GM04504 (cell line): ENCODE measurements around the gene CCDC63.

Experiments used
- DNase-seq: peaks from one replicate; pipeline ENCODE4 v3.0.0-alpha.2; 2012; ENCODE audit warnings: low read depth

CCDC63 gene

DNA sequence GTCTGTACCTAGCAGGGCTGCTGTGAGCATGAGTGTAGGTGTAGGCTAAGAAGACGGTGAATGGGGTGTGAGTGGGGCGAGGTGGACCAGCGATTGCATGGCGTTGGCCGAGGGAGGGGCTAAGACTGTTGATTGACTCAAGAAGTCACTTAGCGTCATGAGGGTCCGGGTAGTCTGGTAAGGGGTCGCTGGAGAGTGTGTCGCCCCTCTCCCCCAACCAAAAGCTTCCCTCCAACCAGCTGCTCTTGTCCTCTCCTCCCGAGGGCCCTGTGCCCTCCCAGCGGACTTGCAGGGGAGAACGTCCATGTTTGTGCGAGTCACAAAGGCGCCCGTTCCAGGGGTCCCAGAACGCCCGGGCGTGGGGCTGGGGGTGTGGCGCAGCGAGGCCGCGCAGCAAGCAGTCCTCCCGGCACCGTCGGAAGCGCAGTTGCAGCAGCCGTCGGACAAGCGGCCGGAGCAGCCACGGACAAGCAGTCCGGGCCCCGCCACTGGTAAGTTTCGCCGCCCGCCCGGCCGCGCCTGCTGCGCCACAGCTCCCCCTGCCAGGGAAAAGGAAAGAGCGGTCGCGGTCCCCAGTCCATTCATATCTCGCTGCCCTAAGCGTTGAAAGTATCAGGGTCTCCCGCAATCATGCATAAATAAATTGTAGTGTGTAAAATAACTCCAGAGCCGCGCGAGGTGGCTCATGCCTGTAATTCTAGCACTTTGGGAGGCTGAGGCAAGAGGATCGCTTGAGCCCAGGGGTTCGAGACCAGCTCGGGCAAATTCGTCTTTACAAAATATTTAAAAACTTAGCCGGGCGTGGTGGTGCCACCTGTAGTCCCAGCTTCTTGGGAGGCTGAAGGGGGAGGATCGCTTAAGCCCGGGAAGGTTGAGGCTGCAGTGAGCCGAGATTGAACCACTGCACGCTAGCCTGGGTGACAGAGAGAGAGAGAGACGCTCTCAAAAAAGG, at the start of gene CCDC63:
TSS of gene CCDC63 (plus strand) at position 373 of the 952 bp plus-strand sequence. CDS start 5,968 bp downstream, outside the sequence.
- DNase-seq: no peak

DNA sequence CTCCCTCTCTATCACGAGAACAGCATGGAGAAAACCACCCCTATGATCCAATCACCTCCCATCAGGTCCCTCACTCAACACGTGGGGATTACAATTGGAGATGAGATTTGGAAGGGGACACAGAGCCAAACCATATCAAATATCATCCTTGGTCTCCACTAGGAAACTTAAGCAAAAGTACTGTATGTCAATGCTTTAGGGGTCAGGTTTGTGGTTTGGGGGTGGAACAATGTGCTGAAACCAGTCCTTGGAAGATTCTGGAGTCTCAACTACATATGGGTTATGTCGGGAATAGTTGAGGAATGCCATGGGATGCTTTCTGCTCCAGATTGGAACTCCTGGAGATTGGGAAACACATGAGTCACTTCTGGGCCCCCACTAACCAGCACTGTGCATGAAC, 48.3 kb upstream of the CCDC63 start:
- no peak for DNase-seq

DNA sequence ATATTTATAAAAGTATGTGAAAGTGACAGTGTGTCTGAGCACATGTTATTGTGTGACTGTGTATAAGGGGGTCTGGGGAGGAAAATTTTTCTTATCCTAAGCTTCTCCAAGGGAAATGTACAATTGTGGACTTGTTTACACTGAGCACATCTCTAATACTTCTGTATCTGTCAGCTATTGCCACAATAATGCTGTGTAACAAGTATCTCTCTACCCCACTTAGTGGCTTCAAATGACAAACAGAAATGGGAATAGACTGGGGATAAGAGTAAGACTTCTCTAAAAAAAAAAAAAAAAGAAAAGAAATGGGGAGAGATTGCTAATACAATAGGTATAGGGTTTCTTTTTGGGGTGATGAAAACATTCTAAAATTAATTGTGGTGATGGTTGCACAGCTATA, 44.3 kb upstream of the CCDC63 start:
- DNase-seq: no peak

DNA sequence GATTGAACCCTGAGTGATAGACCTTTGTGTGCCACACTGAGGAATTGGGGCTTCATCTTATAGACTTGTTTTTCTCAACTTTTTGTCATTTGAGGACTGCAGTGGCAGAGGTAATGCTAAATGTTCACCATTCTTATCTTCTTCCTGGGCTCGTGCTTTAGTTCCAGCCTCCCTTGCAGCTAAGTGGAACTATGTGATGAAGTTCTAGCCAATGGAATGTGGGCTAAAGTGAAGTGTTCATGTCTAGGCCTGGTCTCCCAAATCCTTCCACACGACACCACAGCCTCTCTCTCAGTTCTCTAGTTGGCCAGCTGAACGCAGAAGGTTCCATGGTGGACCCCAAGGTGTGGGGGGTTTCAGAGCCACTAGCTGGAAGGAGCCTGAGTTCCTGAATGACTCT, 42.4 kb upstream of the CCDC63 start:
- no peak for DNase-seq

DNA sequence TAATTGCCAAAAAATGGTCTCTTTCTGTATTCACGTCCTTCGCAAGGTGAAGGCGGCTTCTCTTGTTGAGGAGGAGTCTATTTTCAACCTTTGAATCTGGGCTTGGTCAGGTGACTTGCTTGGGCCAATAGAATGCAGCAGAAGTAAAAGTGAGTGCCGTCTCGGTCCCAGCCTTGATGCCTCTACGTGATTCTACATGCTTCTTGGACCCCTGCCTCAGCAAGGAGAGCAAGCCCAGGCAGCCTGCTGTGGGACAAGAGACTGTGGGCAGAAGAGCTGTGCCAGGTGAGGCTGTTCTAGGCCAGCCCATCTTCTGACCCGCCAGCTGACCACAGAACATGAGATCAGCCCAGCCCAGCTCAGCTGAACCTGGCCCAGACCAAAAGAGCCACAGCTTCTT, 39.1 kb upstream of the CCDC63 start:
- DNase-seq: no peak

DNA sequence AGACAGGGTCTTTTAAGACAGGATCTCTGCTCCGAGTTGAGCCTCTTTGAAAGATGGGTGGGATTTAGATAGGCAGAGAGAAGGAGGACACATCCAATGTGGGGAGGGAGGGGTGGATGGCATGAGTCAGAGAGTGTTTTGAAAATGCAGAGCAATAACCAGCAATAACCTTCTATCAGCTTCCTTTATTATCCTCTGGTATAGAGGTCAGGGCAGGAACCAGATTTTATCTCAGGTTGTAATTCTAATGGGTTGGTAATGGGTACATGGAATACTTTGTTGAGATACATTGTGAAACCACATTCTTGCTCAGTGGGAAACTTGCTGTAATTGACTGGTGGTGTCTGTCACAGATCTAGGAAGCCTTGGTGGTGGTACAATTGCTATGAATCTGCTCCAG, 37.6 kb upstream of the CCDC63 start:
- DNase-seq: no peak

DNA sequence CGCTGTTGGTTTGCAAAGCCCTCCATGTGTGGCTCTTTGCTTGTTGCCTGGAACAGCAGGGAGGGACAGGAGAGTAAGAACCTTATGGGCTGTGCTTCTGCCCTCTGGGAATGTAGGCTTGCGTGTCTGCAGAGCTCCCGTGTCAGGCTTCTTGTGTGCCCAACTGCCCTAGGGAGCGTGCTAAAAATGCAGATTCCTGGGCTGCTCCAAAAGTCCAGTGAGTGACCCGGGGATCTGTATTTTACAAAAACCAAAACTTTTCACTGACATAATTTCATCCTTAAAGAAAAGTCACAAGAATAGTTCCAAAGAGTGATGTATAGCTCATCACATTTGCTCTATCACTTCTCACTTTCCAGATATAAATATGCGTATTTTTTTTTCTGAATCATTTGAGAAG, 34.8 kb upstream of the CCDC63 start:
- DNase-seq: no peak

DNA sequence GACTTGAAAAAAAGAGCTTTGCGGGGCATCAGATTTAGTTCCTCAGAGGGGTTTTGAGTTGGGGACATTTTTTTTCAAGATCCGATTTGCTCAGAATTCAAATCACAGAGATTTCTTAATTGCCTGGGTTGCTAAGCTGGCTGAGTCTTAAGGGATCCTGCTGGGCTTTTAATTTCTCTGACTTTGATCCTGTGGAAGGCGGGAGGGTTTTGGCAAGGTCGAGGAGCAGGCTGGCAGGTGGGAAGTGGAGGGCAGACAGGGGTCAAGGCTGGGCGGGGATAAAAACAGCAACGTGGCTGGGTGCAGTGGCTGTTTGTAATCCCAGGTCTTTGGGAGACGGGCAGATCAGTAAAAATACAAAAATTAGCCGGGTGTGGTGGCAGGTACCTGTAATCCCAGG, 33.5 kb upstream of the CCDC63 start:
- no peak for DNase-seq

DNA sequence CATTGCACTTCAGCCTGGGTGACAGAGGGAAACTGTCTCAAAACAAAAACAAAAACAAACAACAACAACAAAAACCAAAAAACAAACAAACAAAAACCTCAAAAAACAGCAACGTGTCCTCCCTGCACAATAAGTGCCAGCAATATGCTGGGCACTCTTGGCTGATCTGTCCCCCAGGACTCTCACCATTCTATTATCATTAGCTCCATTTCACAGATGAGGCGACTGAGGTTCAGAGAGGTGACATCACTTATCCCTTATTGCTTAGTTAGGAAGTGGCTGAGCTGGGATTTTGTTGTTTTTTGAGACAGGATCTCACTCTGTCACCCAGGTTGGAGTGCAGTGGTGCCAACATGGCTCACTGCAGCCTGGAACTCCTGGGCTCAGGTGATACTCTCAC, 33.0 kb upstream of the CCDC63 start:
- DNase-seq: no peak

DNA sequence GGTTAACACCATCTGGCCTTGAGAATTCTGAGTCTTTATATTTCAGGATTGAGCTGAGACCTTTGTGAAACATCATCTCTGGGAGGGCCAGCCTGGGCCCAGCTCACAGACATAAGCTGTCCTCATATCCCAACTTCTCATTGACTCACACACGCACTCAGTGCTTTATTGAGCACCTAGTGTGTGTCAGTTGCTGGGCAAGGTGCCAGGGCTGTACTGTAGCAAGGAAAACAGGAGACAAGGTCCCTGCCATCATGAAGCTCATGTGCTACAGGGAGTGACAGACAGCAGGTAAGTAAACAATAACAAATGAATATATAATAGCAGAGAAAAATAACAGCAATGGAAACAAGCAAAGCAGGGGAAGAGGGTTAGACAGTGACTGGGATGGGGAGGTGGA, 30.5 kb upstream of the CCDC63 start:
- DNase-seq: no peak

DNA sequence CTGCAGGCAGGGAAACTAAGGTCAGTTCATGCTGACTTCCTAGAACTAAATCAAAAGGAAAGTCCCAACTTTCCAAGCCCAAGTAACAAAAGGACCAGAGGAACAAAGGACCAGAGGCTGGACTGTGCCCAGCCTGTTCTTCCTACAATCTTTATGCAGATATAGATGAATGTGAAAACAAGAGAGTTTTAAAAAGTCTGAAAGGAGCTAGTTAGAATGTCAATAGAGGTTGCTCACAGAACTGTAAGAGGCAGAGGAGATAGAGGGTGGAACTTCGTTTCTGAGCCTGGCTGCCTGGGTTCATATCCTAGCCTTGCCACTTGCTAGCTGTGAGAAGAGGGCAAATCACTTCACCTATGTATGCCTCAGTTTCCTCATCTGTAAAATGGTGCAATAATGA, 30.0 kb upstream of the CCDC63 start:
- DNase-seq: no peak

DNA sequence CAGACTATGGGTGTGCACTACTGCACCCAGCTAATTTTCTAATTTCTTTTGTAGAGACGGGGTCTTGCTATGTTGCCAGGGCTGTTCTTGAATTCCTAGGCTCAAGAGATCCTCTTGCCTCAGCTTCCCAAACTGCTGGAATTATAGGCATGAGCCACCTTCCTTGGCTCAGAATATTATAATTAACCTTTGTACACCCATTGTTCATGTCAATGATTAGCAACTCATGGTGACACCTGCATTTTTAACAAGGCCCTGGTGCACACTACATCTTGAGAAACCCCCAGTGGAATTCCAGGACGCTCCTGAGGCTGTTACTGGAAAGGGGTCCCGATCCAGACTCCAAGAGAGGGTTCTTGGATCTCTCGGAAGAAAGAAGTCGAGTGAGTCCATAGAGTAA, 28.3 kb upstream of the CCDC63 start:
- DNase-seq: no peak

DNA sequence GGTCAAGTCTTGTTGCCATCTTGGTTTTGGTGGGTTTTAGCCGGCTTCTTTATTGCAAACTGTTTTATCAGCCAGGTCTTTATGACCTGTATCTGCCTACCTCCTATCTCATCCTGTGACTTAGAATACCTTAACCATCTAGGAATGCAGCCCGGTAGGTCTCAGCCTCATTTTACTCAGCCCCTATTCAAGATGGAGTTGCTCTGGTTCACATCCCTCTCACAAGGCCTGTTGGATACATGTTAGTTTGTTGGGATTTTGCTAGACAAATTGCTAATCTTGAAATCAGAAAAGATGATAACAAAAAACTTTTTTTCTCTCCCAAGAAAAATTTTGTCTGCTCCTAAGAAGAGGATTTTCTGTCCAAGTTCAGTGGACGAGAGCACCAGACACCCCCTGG, 27.6 kb upstream of the CCDC63 start:
- DNase-seq: no peak

DNA sequence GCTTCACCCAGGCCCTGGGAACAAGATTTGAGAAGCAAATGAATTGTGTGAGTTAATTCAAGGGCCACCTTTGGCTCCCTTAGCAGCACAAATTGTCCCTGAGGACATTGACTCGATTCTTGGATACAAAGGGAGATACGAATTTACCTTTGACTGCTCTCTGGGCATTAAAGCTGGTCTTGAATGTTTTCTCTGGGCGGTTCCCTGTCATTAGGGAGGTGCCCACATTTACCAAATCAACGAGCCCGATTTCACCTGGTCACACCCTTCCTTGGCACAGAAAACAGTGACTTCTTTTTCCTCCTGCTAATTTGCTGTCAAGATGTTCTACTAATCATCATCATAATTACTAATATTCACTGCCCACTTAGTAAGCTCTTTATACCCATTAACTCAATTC, 27.1 kb upstream of the CCDC63 start:
- DNase-seq: no peak

DNA sequence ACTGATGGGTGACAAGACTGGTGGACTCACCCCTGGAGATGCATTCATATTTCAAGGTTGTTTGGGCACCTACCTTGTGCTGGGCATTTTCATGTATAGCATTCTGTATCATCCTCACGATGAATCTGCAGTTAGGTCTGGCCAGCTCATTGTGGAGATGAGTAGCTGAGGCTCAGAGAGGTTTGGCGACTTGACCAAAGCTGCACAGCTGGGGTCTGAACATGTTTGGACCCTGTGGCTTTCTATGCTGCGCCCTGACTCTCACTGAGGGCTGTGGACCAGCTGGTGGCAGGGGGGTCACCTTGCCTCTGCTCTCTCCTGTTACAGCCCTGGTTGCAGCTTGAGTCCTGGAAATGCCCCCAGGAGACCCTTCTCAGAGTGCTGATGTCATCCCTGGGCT, 24.9 kb upstream of the CCDC63 start:
- DNase-seq: no peak

DNA sequence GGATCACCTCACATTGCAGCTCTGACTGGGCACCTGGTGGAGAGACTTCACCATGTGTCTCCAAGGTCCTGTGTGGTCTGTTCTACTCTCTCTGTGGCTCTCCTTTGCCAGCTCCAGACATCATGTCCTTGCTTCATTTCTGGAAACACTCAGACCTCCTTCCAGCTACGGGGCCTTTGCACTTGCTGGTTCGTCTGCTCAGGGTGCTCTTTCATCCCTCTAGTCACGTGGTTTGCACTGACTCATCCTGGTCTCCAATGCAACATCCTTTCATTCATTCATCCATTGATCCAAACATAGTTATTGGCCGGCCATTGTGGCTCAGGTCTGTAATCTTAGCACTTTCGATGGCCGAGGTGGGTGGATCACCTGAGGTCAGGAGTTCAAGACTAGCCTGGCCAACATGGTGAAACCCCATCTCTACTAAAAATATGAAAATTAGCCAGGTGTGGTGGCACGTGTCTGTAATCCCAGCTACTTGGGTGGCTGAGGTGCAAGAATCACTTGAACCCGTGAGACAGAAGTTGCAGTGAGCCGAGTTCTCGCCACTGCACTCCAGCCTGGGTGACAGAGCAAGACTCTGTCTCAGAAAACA, 23.9 kb upstream of the CCDC63 start:
- DNase-seq: no peak

DNA sequence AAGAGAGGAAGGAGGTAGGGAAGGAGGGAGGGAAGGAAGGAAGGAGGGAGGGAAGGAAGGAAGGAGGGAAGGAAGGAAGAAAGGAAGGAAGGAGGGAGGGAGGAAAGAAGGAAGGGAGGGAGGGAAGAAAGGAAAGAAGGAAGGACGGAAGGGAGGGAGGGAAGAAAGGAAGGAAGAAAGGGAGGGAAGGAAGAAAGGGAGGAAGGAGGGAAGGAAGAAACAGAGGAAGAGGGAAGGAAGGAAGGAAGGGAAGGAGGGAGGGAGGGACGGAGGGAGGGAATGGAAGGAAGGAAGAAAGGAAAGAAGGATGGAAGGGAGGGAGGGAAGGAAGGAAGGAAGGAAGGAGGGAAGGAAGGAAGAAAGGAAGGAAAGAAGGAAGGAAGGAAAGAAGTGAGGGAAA, 22.4 kb upstream of the CCDC63 start:
- no peak for DNase-seq

DNA sequence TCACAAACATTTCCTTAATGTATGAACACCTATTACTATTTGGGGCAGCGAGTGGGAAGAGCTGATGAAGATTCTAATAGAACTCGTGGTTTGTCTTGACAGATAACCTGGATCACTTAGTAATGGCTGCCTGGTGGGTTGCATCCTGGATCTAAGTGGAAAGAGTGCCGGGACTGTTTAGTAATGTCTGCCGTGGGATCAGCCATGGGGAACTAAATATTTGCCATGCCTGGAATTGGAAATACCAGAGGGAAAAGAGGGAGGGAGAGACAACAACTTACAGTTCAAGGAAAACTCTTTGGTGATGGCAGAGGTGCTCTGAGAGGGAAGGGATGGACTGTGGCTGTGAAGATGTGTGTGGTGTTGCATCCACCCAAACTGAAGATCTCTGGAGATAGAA, 21.3 kb upstream of the CCDC63 start:
- no peak for DNase-seq

DNA sequence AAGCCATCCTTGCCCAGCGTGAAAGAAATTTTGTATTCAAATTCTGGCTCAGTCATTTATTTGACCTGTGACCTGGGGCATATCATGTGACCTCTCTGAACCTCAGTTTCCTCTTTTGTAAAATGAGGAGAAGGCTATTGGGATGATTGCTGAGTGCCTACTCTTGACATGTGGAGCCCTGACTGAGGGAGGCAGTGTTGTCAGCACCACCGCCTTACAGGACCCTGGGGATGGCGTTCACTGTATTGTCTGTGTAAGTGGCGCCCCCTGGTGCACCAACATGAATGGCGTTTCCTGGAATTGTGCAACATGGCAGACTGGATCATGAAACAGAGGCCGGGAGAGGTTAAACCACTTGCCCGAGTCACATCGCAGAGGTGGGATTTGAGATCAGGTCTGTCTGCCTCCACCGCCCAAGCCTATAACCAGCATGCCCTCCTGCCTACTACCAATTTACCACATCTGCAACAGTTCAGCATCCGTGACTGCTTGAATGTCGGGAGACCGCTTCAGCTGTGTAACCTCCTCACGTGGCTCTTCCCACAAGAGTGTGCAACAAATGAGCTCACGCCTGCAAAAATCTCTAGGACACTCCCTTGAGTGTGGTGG, 20.1 kb upstream of the CCDC63 start:
- DNase-seq: peak; percentile 63

DNA sequence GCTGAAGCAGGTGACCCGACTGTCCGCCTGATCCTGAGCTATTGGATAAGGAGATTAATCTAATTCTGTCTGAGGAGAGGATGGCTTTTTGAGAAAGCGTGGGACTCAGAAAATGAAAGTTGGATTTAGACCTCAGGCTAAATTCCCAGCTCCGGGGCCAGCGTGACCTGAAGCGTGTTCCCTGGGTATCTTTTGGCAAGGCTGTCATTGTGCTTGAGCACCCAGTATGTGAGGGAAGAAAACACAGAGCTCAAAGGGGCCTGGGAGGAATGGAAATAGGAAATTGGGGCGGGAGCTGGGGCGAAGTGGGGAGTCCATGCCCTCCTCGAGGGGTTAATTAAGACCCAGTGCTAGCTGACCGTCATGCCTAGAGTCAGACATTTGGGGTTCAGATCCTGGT, 17.5 kb upstream of the CCDC63 start:
- DNase-seq: no peak

DNA sequence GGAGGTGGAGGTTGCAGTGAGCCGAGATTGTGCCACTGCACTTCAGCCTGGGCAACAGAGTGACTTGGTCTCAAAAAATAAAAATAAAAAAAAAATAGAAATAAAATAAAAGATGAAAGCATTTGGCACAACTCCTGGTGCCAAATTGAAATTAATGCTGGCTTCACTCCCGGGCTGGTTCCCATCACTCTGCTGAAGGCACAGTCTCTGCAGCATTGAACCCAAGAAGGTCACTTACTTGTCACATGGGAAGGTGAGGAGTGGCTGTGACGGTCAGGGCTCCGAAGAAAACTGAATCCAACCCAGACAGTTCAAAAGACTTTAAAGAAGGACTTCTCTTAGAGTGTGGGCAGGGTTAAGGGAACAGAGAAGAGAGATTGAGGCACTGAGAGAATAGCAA, 10.5 kb upstream of the CCDC63 start:
- DNase-seq: no peak

DNA sequence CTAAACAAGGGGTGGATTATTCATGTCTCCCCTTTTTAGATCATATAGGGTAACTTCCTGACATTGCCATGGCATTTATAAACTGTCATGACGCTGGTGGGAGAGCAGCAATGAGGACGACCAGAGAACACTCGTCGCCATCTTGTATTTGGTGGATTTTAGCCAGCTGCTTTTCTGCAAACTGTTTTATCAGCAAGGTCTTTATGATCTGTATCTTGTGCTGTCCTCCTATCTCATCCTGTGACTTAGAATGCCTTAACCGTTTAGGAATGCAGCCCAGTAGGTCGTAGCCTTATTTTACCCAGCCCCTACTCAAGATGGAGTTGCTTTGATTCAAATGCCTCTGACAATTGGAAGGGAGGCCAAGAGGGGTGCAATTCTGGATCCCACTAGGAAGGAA, 5.8 kb upstream of the CCDC63 start:
- no peak for DNase-seq

DNA sequence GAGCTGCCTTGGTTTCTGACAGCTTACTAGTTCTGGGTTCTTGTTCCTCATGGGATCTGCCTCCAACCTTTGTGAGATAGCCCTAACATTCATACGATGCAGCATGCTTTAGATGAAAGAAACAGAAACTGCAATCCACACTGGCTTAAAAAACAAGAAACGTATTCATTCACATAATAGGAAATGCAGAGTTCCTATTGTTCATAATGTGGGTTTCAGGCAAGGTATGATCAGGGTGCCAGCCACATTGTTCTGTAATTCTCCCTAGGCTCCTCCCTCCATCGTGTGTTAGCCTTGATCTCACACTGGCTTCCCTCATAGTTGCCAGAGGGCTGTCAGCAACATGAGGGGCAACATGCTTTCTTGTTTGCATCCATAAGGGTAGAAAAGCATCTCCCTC, 2.7 kb upstream of the CCDC63 start:
- no peak for DNase-seq
